CD4-positive, alpha-beta T cell treated with Interleukin-2 at 100 ng/mL for 4 hours (primary cell): ENCODE results near the gene SMARCB1.

ENCODE experiments used
- DNase-seq: peaks from one replicate; pipeline ENCODE4 v3.0.0-alpha.2; 2020; ENCODE audit warnings: low spot score

The SMARCB1 gene

GRCh38 chr22:23762842-23763578 lies 23.8 kb upstream of the SMARCB1 start, which contains the start of gene C22orf15:
TSS of gene C22orf15 (plus strand) at chr22:23762990. CDS start at chr22:23763307, 317 bp downstream.
- no peak for DNase-seq

- peak; percentile 40 for DNase-seq
Measured at GRCh38 chr22:23763579-23763945, 23.2 kb upstream of the SMARCB1 start.

- no peak for DNase-seq
Measured at GRCh38 chr22:23763954-23764353, 22.8 kb upstream of the SMARCB1 start.

DNA sequence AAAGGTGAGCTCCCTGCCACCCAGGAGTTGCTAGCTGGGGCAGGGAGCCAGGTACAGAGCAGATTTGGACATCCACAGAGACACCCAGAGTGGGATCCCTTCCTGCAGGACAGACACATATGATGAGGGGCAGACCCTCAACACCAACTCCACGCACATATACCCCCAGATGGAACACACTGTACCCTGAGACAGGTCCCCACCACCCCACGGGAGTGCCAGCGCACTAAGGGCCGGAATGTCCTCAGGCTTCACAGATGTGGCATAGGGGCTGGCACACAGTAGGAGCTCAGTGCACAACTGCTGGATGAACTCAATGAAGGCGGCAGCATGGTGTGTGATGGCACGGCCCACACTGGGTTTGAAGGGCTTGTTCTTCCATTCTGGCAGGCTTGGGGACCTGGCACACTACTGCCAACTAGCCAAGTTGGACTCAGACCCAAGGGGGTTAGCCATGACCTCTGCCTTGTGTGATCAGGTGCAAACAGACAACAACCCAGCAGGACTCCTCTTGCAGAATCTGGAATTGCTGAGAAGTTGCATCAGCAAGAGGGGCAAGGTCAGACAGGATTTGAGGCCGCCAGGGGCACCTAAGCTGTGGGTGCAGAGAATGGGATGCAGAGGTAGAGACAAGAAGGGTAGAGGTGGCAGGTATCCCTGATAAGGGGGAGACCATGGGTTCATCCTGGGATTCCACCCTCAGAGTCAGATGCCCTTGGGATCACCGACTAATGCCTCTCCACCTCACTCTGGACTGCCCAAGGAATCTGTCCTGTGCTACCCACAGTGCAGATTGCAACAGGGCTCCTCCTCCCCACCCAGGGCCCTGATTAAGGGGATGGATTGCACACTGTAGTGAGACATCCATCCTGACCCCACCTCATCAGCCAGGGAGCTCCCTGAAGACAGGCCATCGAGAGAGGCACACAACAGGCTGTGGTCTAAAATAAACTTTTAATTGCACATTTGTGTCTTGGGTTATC lies 21.6 kb upstream of the SMARCB1 start:
- DNase-seq = no peak

DNA sequence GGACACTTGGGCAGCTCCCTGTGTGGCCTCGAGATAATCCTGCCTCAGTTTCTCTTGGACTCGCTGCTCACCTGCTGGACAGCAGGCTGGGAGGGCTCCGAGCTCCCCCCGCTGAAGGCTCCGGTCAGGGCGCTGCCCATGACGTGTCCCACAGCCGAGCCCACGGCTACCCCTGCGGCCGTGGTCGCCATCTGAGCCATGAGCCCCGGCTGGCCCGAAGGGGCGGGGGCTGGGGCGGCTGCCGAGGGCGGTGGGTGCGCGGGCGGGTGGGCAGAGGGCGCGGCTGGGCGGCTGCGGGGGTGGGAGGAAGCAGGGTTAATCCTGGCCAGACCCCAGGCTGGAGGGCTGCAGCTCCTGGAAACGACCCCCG lies 19.5 kb upstream of the SMARCB1 start:
- DNase-seq = no peak

GRCh38 chr22:23767673-23768548 lies 18.9 kb upstream of the SMARCB1 start, which contains the start of gene CHCHD10:
TSS of gene CHCHD10 (minus strand) at chr22:23767972. CDS start at chr22:23767874, 98 bp downstream.
- peak; percentile 66 for DNase-seq

DNA sequence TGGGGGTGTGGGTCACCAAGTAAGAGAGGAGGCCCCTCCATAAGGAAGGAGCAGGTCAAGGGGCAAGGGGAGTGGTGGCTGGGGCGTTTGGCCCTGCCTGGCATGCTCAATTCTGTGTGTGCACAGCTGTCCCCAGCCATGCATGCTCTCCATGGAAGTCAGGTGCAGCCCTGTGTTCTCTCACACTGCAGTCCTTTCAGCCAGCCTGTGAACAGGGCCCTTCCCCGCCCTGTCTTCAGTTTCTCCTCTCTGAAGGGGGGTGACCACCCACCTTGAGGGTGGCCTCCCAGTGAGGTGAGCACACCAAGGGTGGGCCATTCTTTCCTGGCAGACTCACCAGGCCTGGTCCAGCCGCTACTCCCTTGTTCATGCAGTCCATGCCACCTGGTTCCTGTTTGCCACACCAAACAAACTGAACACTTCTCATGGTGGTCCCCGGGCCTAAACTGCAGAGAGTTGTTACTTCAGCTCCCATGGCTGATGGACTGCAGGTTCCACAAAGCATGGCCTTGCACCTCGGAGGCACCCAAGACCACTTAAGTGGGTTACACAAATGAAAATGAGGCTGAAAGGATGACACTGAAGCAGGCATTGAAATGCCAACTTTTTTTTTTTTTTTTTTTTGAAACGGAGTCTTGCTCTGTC lies 17.3 kb upstream of the SMARCB1 start:
- DNase-seq = no peak

- DNase-seq = no peak
Measured at GRCh38 chr22:23772315-23772648, 14.5 kb upstream of the SMARCB1 start.

GRCh38 chr22:23772649-23773473 lies 13.9 kb upstream of the SMARCB1 start, which contains the start of gene MMP11:
TSS of gene MMP11 (plus strand) at chr22:23772849. CDS start at chr22:23772871, 22 bp downstream.
- DNase-seq = peak; percentile 27

- no peak for DNase-seq
Measured at GRCh38 chr22:23773483-23774113, 13.2 kb upstream of the SMARCB1 start.

- no peak for DNase-seq
Measured at GRCh38 chr22:23774114-23774921, 12.4 kb upstream of the SMARCB1 start.

GRCh38 chr22:23774922-23775436 lies 11.8 kb upstream of the SMARCB1 start:
- no peak for DNase-seq

DNA sequence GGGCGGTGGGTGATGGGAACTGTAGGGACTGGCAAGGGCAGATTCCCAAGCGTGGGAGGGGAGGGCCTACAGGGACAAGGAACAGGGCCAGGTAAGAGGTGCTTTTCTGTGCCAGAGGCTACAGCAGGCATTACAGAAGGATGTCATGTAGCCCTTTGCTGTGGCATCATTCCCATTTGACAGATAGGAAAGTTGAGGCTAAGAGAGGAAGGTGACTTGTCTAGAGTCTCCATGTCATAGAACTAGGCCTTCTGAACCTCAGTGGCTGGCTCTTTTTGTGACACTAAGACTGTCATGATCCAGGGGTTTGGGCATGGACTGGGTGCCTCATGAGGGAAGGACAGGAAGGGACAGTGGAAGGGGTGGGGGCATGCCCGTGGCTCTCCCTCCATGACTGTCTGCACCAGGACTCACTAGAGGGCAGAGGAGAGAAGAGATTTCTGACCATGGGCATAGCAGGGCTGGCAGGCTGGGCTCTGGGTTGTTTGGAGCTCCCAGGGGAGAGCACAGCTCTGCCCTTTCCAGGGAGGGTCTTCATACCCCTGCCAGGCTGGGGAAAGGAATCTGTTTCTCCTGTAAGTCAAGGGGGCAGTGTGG lies 10.9 kb upstream of the SMARCB1 start:
- DNase-seq = no peak

GRCh38 chr22:23777776-23778576 lies 8.8 kb upstream of the SMARCB1 start:
- DNase-seq = no peak

DNA sequence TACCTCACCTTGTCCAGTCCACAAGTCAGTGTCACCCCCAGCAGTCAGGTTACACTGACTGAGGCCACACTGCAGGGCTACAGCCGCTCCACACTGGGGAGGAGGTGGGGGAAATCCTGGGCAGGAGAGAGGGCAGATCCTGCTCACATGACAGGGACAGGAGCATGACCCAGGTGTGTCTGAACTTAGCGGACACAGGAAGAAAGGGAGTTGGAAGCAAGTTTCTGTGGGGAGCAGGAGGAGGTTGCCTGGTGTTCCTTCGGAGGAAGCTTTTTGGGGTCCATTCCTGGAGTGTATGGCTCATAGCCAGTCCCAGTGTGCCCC lies 8.2 kb upstream of the SMARCB1 start:
- no peak for DNase-seq

DNA sequence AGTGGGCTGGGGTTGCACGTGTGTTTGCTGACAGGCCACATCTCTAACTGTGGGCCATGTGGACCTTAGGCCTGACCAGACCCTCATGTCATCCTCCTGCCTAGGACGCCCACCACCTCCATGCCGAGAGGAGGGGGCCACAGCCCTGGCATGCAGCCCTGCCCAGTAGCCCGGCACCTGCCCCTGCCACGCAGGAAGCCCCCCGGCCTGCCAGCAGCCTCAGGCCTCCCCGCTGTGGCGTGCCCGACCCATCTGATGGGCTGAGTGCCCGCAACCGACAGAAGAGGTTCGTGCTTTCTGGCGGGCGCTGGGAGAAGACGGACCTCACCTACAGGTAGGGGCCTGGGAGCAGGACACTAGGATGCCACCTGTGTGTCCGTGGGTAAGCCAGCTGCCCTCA lies 7.7 kb upstream of the SMARCB1 start:
- DNase-seq = no peak

DNA sequence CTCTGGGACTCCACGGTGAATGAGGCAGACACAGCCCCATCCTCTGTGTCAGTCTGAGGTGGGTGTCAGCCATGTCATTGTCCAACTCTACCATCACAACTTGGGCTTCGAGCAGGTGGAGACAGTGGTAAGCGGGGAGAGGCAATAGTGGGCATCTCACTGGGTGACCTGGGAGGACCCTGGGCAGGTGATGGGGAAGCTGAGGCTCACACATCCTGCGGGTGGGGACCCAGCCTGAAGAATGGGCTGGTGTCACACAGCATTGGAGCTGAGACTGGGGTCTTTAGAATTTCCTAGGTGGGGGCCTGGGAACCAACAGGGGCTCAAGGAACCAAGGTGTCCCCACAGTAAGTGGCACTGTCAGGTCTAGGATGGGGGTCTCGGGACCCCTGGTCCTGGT lies 7.0 kb upstream of the SMARCB1 start:
- no peak for DNase-seq
